WTC11 (cell line): ENCODE data around the gene LCNL1. TPM values are rescaled to one million over a fixed set of nuclear protein-coding genes. Genes with fewer than 3 reads are reported as not detected.

Source experiments
- ATAC-seq: fragments of 200-7000 bp; cut with Tn5 transposase; 2 replicates; pipeline ENCODE4 v1.10.0; 2021; ENCODE audit warnings: mild to moderate bottlenecking, moderate library complexity
- CTCF ChIA-PET: fragments of 300-600 bp; sonication (Branson Sonifier 250); formaldehyde crosslinking; loops from one replicate; lab custom pipeline; 2021; ENCODE audit warnings: antibody characterized with exemption; lab: Charles Lee
- POLR2A ChIA-PET: fragments of 350-600 bp; sonication (Branson Sonifier 250); formaldehyde crosslinking; loops from one replicate; lab custom pipeline; 2021; ENCODE audit warnings: antibody characterized with exemption; lab: Charles Lee
- DNase-seq: peaks from one replicate; pipeline ENCODE4 v3.0.0; 2021; ENCODE audit warnings: low spot score
- H3K27ac Mint-ChIP-seq: 2 replicates; pipeline ENCODE4 v1.8.0; 2021; ENCODE audit warnings: mixed read lengths
- H3K27me3 Mint-ChIP-seq: 2 replicates; pipeline ENCODE4 v1.8.0; 2021; ENCODE audit warnings: low read depth, mild to moderate bottlenecking, moderate library complexity, mixed read lengths
- H3K36me3 Mint-ChIP-seq: 2 replicates; pipeline ENCODE4 v1.8.0; 2021; ENCODE audit warnings: mixed read lengths
- H3K4me1 Mint-ChIP-seq: 2 replicates; pipeline ENCODE4 v1.8.0; 2022; ENCODE audit warnings: mixed read lengths
- H3K4me3 Mint-ChIP-seq: 2 replicates; pipeline ENCODE4 v1.8.0; 2021; ENCODE audit warnings: mild to moderate bottlenecking, moderate library complexity, mixed read lengths
- H3K9me3 Mint-ChIP-seq: 2 replicates; pipeline ENCODE4 v1.8.0; 2021; ENCODE audit warnings: mixed read lengths
- CREB1 ChIP-seq: sonication (generic); formaldehyde crosslinking; IDR thresholded peaks from 2 replicates; pipeline ENCODE4 v1.8.0; 2023; ENCODE audit warnings: mild to moderate bottlenecking, missing genetic modification reagents
- ERG ChIP-seq: fragments of 250-450 bp; sonication (Bioruptor Pico); IDR thresholded peaks from 2 replicates; pipeline ENCODE4 v1.8.0; 2021; ENCODE audit warnings: mild to moderate bottlenecking
- FOXK1 ChIP-seq: sonication (generic); formaldehyde crosslinking; IDR thresholded peaks from 2 replicates; pipeline ENCODE4 v1.8.0; 2022; ENCODE audit warnings: mild to moderate bottlenecking, moderate library complexity, missing genetic modification reagents
- NR1H2 ChIP-seq: sonication (generic); formaldehyde crosslinking; IDR thresholded peaks from 2 replicates; pipeline ENCODE4 v1.9.0; 2021; ENCODE audit warnings: mild to moderate bottlenecking, moderate library complexity, missing genetic modification reagents
- NR2C2 ChIP-seq: sonication (generic); formaldehyde crosslinking; IDR thresholded peaks from 2 replicates; pipeline ENCODE4 v1.8.0; 2022; ENCODE audit warnings: mild to moderate bottlenecking, missing genetic modification reagents
- RORB ChIP-seq: fragments of 250-450 bp; sonication (Bioruptor Pico); IDR thresholded peaks from 2 replicates; pipeline ENCODE4 v1.9.0; 2021; ENCODE audit warnings: mild to moderate bottlenecking
- SMAD4 ChIP-seq: sonication (generic); formaldehyde crosslinking; IDR thresholded peaks from 2 replicates; pipeline ENCODE4 v1.8.0; 2022; ENCODE audit warnings: mild to moderate bottlenecking, missing genetic modification reagents
- SP1 ChIP-seq: sonication (generic); formaldehyde crosslinking; conservative IDR thresholded peaks from 2 replicates; pipeline ENCODE4 v1.8.1; 2022; ENCODE audit warnings: missing genetic modification reagents
- TEAD1 ChIP-seq: sonication (generic); formaldehyde crosslinking; IDR thresholded peaks from 2 replicates; pipeline ENCODE4 v1.8.0; 2022; ENCODE audit warnings: mild to moderate bottlenecking, missing genetic modification reagents
- ZNF396 ChIP-seq: fragments of 250-450 bp; sonication (Bioruptor Pico); IDR thresholded peaks from 2 replicates; pipeline ENCODE4 v1.8.0; 2021; ENCODE audit warnings: mild to moderate bottlenecking, moderate library complexity, borderline replicate concordance
- total RNA-seq: library from RNA; stranded (reverse); gene quantifications from 3 replicates; pipeline ENCODE4 v1.2.3, GENCODE V29; 2021
- TF ChIP-seq, protein P1 (sequence below): sonication (generic); formaldehyde crosslinking; IDR thresholded peaks from 2 replicates; pipeline ENCODE4 v1.8.1; 2023; ENCODE audit warnings: mild to moderate bottlenecking, missing genetic modification reagents
- TF ChIP-seq, protein P2 (sequence below): sonication (generic); formaldehyde crosslinking; IDR thresholded peaks from 2 replicates; pipeline ENCODE4 v1.8.0; 2023; ENCODE audit warnings: missing genetic modification reagents, mild to moderate bottlenecking, borderline replicate concordance

LCNL1 gene
- total RNA-seq, 1 experiment from 2014 or later, result 0.50 TPM

GRCh38 chr9:136979769-136980587, 2.8 kb upstream of the LCNL1 start:
- CTCF ChIA-PET, result interaction anchor here (0.5 to 6.2 kb wide), 8 partner anchors 32 to 244 kb away, joined by 4 to 117 read pairs (median 16); partner anchors contain the start of genes ABCA2, C8G, FBXW5 and NPDC1
- DNase-seq (no peak), ATAC-seq (no peak)
- peaks cover 3% of the 10 kb centered on the region; the same call in 1 of the 2 replicates for H3K4me1 Mint-ChIP-seq
- TF ChIP-seq TEAD1 (CRISPR knock-in tag) (no peak), ERG (CRISPR knock-in tag) (no peak), SMAD4 (no peak), ZNF396 (no peak), NR1H2 (no peak), NR2C2 (CRISPR knock-in tag) (no peak), SP1 (CRISPR knock-in tag) (no peak), FOXK1 (CRISPR knock-in tag) (no peak)
- TF ChIP-seq, protein P1, sequence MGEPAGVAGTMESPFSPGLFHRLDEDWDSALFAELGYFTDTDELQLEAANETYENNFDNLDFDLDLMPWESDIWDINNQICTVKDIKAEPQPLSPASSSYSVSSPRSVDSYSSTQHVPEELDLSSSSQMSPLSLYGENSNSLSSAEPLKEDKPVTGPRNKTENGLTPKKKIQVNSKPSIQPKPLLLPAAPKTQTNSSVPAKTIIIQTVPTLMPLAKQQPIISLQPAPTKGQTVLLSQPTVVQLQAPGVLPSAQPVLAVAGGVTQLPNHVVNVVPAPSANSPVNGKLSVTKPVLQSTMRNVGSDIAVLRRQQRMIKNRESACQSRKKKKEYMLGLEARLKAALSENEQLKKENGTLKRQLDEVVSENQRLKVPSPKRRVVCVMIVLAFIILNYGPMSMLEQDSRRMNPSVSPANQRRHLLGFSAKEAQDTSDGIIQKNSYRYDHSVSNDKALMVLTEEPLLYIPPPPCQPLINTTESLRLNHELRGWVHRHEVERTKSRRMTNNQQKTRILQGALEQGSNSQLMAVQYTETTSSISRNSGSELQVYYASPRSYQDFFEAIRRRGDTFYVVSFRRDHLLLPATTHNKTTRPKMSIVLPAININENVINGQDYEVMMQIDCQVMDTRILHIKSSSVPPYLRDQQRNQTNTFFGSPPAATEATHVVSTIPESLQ, result no peak
- TF ChIP-seq, protein P2, sequence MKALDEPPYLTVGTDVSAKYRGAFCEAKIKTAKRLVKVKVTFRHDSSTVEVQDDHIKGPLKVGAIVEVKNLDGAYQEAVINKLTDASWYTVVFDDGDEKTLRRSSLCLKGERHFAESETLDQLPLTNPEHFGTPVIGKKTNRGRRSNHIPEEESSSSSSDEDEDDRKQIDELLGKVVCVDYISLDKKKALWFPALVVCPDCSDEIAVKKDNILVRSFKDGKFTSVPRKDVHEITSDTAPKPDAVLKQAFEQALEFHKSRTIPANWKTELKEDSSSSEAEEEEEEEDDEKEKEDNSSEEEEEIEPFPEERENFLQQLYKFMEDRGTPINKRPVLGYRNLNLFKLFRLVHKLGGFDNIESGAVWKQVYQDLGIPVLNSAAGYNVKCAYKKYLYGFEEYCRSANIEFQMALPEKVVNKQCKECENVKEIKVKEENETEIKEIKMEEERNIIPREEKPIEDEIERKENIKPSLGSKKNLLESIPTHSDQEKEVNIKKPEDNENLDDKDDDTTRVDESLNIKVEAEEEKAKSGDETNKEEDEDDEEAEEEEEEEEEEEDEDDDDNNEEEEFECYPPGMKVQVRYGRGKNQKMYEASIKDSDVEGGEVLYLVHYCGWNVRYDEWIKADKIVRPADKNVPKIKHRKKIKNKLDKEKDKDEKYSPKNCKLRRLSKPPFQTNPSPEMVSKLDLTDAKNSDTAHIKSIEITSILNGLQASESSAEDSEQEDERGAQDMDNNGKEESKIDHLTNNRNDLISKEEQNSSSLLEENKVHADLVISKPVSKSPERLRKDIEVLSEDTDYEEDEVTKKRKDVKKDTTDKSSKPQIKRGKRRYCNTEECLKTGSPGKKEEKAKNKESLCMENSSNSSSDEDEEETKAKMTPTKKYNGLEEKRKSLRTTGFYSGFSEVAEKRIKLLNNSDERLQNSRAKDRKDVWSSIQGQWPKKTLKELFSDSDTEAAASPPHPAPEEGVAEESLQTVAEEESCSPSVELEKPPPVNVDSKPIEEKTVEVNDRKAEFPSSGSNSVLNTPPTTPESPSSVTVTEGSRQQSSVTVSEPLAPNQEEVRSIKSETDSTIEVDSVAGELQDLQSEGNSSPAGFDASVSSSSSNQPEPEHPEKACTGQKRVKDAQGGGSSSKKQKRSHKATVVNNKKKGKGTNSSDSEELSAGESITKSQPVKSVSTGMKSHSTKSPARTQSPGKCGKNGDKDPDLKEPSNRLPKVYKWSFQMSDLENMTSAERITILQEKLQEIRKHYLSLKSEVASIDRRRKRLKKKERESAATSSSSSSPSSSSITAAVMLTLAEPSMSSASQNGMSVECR (CRISPR knock-in tag), result no peak
- H3K27ac Mint-ChIP-seq, result no peak overlapping the region
- no peak overlapping the region for H3K4me3 Mint-ChIP-seq
- POLR2A ChIA-PET, result no interaction called here
- H3K27me3 Mint-ChIP-seq, result peaks cover 9% of the 10 kb centered on the region
- H3K9me3 Mint-ChIP-seq, result no peaks in the 10 kb centered on the region
- no peaks in the 10 kb centered on the region for H3K36me3 Mint-ChIP-seq

DNA sequence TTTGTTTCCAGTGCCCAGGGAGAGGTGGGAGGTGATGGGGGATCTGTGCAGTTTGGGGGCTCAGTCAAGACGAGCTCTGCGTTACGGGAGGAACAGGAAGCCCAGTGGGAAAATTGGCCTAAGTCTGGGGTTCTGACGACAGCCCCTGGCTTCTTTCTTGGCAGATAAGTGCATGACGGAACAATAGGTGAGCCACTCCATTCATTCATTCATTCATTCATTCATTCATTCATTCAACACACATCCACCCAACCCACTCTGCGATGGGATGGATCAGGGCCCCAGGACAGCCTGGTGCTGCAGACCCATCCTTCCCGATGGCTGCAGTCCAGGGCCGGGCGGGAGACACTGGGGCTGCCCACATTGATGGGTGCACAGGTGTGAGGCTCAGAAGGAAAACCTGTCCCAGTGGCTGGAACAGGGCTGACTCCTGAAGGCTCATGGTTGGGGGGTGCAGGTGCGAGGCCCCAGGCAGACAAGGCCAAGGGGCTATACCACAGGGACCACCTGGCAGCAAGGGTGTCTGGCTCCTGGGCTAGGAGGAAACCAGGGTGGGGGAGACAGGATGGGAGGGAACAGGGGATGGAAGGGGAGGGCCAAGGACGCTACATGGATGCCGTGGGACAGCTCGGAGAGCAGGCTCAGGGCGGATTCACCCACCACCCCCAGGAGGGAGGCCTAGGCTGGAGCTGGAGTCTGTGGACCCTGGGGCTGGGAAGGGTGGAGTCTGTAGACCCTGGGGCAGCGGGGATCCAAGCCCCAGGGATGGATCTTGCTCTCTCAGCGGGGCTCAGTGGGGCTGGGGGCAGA, 1.9 kb upstream of the LCNL1 start:
- Mint-ChIP-seq H3K4me1 (peaks cover 3% of the 10 kb centered on the region; the same call in 1 of the 2 replicates), H3K36me3 (no peaks in the 10 kb centered on the region)
- TF ChIP-seq RORB (CRISPR knock-in tag) (no peak), CREB1 (CRISPR knock-in tag) (no peak)
- TF ChIP-seq, all 79 proteins: peak for 0
- no peak overlapping the region for H3K27ac Mint-ChIP-seq
- ATAC-seq (no peak), DNase-seq (no peak)
- CTCF ChIA-PET, result interaction anchor here (0.9 to 1.9 kb wide), 5 partner anchors 33 to 87 kb away, joined by 3 to 10 read pairs (median 7); partner anchors contain the start of gene NPDC1
- no peaks in the 10 kb centered on the region for H3K9me3 Mint-ChIP-seq
- peaks cover 12% of the 10 kb centered on the region for H3K27me3 Mint-ChIP-seq
- H3K4me3 Mint-ChIP-seq, result no peak overlapping the region
- POLR2A ChIA-PET, result interaction anchor here (0.6 kb wide), 1 partner anchor 111 kb away, joined by 5 read pairs; no protein-coding TSS in a partner anchor
